Panc1 (cell line): ENCODE measurements around the gene DGKK.

Source experiments
- POLR2AphosphoS5 ChIP-seq: IDR thresholded peaks from 2 replicates; pipeline ENCODE4 v1.6.1; 2012; ENCODE audit warnings: mild to moderate bottlenecking, low read depth, low read length, moderate library complexity
- TCF7L2 ChIP-seq: IDR thresholded peaks from 2 replicates; pipeline ENCODE4 v1.6.1; 2011; ENCODE audit warnings: mild to moderate bottlenecking, low read depth, low read length, inconsistent platforms
- TF ChIP-seq, protein P1 (sequence below): fragments of 450-650 bp; IDR thresholded peaks from 2 replicates; pipeline ENCODE4 v1.5.1; 2017; ENCODE audit warnings: mild to moderate bottlenecking

DNA sequence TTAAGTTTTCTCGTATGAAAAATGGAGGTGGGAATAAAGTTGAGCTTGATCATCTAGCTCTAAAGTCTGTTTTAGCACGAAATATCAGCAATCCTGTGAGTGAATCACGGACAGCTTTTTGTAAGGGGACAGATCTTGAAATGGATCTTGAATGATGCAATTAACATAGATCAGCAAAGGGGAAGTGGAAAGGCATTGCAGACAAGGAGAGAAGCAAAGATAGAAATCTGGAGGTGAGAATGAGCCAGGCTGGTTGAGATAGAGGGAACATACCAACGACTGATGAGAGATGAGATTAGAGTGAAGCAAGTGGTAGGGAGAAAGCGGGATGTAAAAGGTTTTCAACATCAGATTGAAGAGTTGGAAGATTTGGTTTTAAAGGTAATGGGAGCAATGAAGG, 4.6 kb upstream of the DGKK start:
- TF ChIP-seq, protein P1, sequence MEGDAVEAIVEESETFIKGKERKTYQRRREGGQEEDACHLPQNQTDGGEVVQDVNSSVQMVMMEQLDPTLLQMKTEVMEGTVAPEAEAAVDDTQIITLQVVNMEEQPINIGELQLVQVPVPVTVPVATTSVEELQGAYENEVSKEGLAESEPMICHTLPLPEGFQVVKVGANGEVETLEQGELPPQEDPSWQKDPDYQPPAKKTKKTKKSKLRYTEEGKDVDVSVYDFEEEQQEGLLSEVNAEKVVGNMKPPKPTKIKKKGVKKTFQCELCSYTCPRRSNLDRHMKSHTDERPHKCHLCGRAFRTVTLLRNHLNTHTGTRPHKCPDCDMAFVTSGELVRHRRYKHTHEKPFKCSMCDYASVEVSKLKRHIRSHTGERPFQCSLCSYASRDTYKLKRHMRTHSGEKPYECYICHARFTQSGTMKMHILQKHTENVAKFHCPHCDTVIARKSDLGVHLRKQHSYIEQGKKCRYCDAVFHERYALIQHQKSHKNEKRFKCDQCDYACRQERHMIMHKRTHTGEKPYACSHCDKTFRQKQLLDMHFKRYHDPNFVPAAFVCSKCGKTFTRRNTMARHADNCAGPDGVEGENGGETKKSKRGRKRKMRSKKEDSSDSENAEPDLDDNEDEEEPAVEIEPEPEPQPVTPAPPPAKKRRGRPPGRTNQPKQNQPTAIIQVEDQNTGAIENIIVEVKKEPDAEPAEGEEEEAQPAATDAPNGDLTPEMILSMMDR = no peak
- TF ChIP-seq POLR2AphosphoS5 (no peak), TCF7L2 (no peak)
